ENCODE results near the gene GARS1.

Gene GARS1

GRCh38 chr7:30656006-30656957 lies 61.6 kb downstream of the GARS1 start:
- DNase-seq (ENCODE audit: low spot score): no peak

- no peak for DNase-seq (ENCODE audit: low spot score)
Measured at GRCh38 chr7:30657131-30657530, 62.5 kb downstream of the GARS1 start.

- DNase-seq (ENCODE audit: low spot score): no peak
Measured at GRCh38 chr7:30658479-30659074, 63.9 kb downstream of the GARS1 start.

- DNase-seq (ENCODE audit: low spot score): no peak
Measured at GRCh38 chr7:30659312-30659711, 64.6 kb downstream of the GARS1 start.

- DNase-seq (ENCODE audit: low spot score): no peak
Measured at GRCh38 chr7:30660331-30661255, 65.9 kb downstream of the GARS1 start.

- no peak for DNase-seq (ENCODE audit: low spot score)
Measured at GRCh38 chr7:30661926-30662325, 67.2 kb downstream of the GARS1 start.

GRCh38 chr7:30662431-30662939 lies 67.8 kb downstream of the GARS1 start:
- no peak for DNase-seq (ENCODE audit: low spot score)

GRCh38 chr7:30663414-30663813 lies 68.7 kb downstream of the GARS1 start:
- DNase-seq (ENCODE audit: low spot score): no peak

GRCh38 chr7:30664184-30664885 lies 69.7 kb downstream of the GARS1 start:
- no peak for DNase-seq (ENCODE audit: low spot score)

- DNase-seq (ENCODE audit: low spot score): no peak
Measured at GRCh38 chr7:30665043-30665442, 70.4 kb downstream of the GARS1 start.

GRCh38 chr7:30665449-30665848 lies 70.8 kb downstream of the GARS1 start:
- no peak for DNase-seq (ENCODE audit: low spot score)

GRCh38 chr7:30667172-30667571 lies 72.5 kb downstream of the GARS1 start:
- no peak for DNase-seq (ENCODE audit: low spot score)

GRCh38 chr7:30668102-30668501 lies 73.4 kb downstream of the GARS1 start:
- no peak for DNase-seq (ENCODE audit: low spot score)

- no peak for DNase-seq (ENCODE audit: low spot score)
Measured at GRCh38 chr7:30671793-30672465, 77.3 kb downstream of the GARS1 start.

- DNase-seq (ENCODE audit: low spot score): no peak
Measured at GRCh38 chr7:30674420-30674819, 79.7 kb downstream of the GARS1 start.

- DNase-seq (ENCODE audit: low spot score): no peak
Measured at GRCh38 chr7:30674876-30675275, 80.2 kb downstream of the GARS1 start.

GRCh38 chr7:30678805-30679204 lies 84.1 kb downstream of the GARS1 start:
- DNase-seq (ENCODE audit: low spot score): no peak

- DNase-seq (ENCODE audit: low spot score): no peak
Measured at GRCh38 chr7:30679664-30680063, 85.0 kb downstream of the GARS1 start.

GRCh38 chr7:30681331-30681797 lies 86.7 kb downstream of the GARS1 start:
- no peak for DNase-seq (ENCODE audit: low spot score)

- DNase-seq (ENCODE audit: low spot score): no peak
Measured at GRCh38 chr7:30681815-30682211, 87.1 kb downstream of the GARS1 start.
